HepG2 (cell line): ENCODE data around the gene NR5A2. TPM values are rescaled to one million over a fixed set of nuclear protein-coding genes. Genes with fewer than 3 reads are reported as not detected.

Experiments used
- ARID3A ChIP-seq: IDR thresholded peaks from 2 replicates; pipeline ENCODE4 v1.6.1; 2012; ENCODE audit warnings: low read depth, low read length, improper control_type of control experiment
- ATAD3A ChIP-seq: sonication (generic); formaldehyde crosslinking; IDR thresholded peaks from 2 replicates; pipeline ENCODE4 v1.4.0; 2020; ENCODE audit warnings: missing genetic modification reagents
- CEBPG ChIP-seq: IDR thresholded peaks from 2 replicates; pipeline ENCODE4 v1.6.1; 2016
- CHD2 ChIP-seq: IDR thresholded peaks from 2 replicates; pipeline ENCODE4 v1.6.1; 2011; ENCODE audit warnings: low read depth, low read length, improper control_type of control experiment
- DRAP1 ChIP-seq: IDR thresholded peaks from 2 replicates; pipeline ENCODE4 v1.6.1; 2016; ENCODE audit warnings: missing genetic modification reagents, missing compliant biosample characterization
- FOXO1 ChIP-seq: sonication (generic); formaldehyde crosslinking; IDR thresholded peaks from 2 replicates; pipeline ENCODE4 v1.4.0; 2020; ENCODE audit warnings: missing genetic modification reagents
- HES4 ChIP-seq: sonication (generic); formaldehyde crosslinking; IDR thresholded peaks from 2 replicates; pipeline ENCODE4 v1.9.0; 2021; ENCODE audit warnings: mild to moderate bottlenecking, missing genetic modification reagents, borderline replicate concordance
- HMG20B ChIP-seq: conservative IDR thresholded peaks from 2 replicates; pipeline ENCODE4 v1.6.1; 2016; ENCODE audit warnings: missing genetic modification reagents, missing compliant biosample characterization
- HNRNPLL ChIP-seq: fragments of 200-400 bp; formaldehyde crosslinking; IDR thresholded peaks from 2 replicates; pipeline ENCODE4 v1.6.1; 2017; ENCODE audit warnings: mild to moderate bottlenecking, low read depth, low read length; ENCODE audit not compliant: poor library complexity, severe bottlenecking
- MAZ ChIP-seq, 2 experiments: sonication (generic) in 1 of 2; formaldehyde crosslinking in 1 of 2; IDR thresholded peaks; 2 replicates each; pipeline versions ENCODE4 v1.5.0 to v1.6.1; 2012 to 2020; ENCODE audit warnings: low read depth in 2 of 2, mild to moderate bottlenecking in 2 of 2, borderline replicate concordance in 1 of 2, improper control_type of control experiment in 1 of 2, low read length in 1 of 2, missing genetic modification reagents in 1 of 2, moderate library complexity in 1 of 2
- MED1 ChIP-seq: sonication (generic); formaldehyde crosslinking; IDR thresholded peaks from 2 replicates; pipeline ENCODE4 v1.4.0; 2020; ENCODE audit warnings: missing genetic modification reagents
- NFE2L2 ChIP-seq: fragments of 150-350 bp; IDR thresholded peaks from 2 replicates; pipeline ENCODE4 v1.6.1; 2014; ENCODE audit warnings: low read length
- NR1H2 ChIP-seq: sonication (generic); formaldehyde crosslinking; IDR thresholded peaks from 2 replicates; pipeline ENCODE4 v1.8.1; 2022; ENCODE audit warnings: low read depth, missing genetic modification reagents, borderline replicate concordance
- POGZ ChIP-seq: sonication (generic); formaldehyde crosslinking; IDR thresholded peaks from 2 replicates; pipeline ENCODE4 v1.4.0; 2020; ENCODE audit warnings: mild to moderate bottlenecking, missing genetic modification reagents
- SALL1 ChIP-seq: sonication (generic); formaldehyde crosslinking; IDR thresholded peaks from 2 replicates; pipeline ENCODE4 v1.8.0; 2022; ENCODE audit warnings: mild to moderate bottlenecking, missing genetic modification reagents
- SMAD1 ChIP-seq: sonication (generic); formaldehyde crosslinking; IDR thresholded peaks from 2 replicates; pipeline ENCODE4 v1.4.0; 2020; ENCODE audit warnings: missing genetic modification reagents, low read depth, mild to moderate bottlenecking, borderline replicate concordance
- TIGD3 ChIP-seq: sonication (generic); formaldehyde crosslinking; IDR thresholded peaks from 2 replicates; pipeline ENCODE4 v1.5.1; 2020; ENCODE audit warnings: mild to moderate bottlenecking, missing genetic modification reagents, borderline replicate concordance
- TMF1 ChIP-seq: sonication (generic); formaldehyde crosslinking; IDR thresholded peaks from 2 replicates; pipeline ENCODE4 v1.8.1; 2022; ENCODE audit warnings: low read depth, missing genetic modification reagents
- ZBTB20 ChIP-seq: sonication (generic); formaldehyde crosslinking; IDR thresholded peaks from 2 replicates; pipeline ENCODE4 v1.8.1; 2023; ENCODE audit warnings: missing genetic modification reagents, low read depth, mild to moderate bottlenecking, borderline replicate concordance
- ZNF101 ChIP-seq: sonication (generic); formaldehyde crosslinking; IDR thresholded peaks from 2 replicates; pipeline ENCODE4 v1.4.0; 2020; ENCODE audit warnings: mild to moderate bottlenecking, low read depth, missing genetic modification reagents, borderline replicate concordance
- ZNF232 ChIP-seq: sonication (generic); formaldehyde crosslinking; IDR thresholded peaks from 2 replicates; pipeline ENCODE4 v1.4.0; 2020; ENCODE audit warnings: missing genetic modification reagents, borderline replicate concordance
- ZNF331 ChIP-seq: sonication (generic); formaldehyde crosslinking; IDR thresholded peaks from 2 replicates; pipeline ENCODE4 v1.4.0; 2020; ENCODE audit warnings: missing genetic modification reagents
- ZNF547 ChIP-seq: sonication (generic); formaldehyde crosslinking; IDR thresholded peaks from 2 replicates; pipeline ENCODE4 v1.5.1; 2020; ENCODE audit warnings: mild to moderate bottlenecking, missing genetic modification reagents
- ZNF564 ChIP-seq: sonication (generic); formaldehyde crosslinking; IDR thresholded peaks from 2 replicates; pipeline ENCODE4 v1.8.1; 2023; ENCODE audit warnings: mild to moderate bottlenecking, missing genetic modification reagents
- ZNF569 ChIP-seq: sonication (generic); formaldehyde crosslinking; IDR thresholded peaks from 2 replicates; pipeline ENCODE4 v1.5.0; 2020; ENCODE audit warnings: mild to moderate bottlenecking, missing genetic modification reagents, moderate library complexity, borderline replicate concordance
- ZNF598 ChIP-seq: sonication (generic); formaldehyde crosslinking; IDR thresholded peaks from 2 replicates; pipeline ENCODE4 v1.5.1; 2020; ENCODE audit warnings: mild to moderate bottlenecking, missing genetic modification reagents, borderline replicate concordance
- ZNF772 ChIP-seq: sonication (generic); formaldehyde crosslinking; IDR thresholded peaks from 2 replicates; pipeline ENCODE4 v1.5.0; 2020; ENCODE audit warnings: mild to moderate bottlenecking, missing genetic modification reagents
- ZNF780A ChIP-seq: sonication (generic); formaldehyde crosslinking; IDR thresholded peaks from 2 replicates; pipeline ENCODE4 v1.8.0; 2022; ENCODE audit warnings: mild to moderate bottlenecking, missing genetic modification reagents, moderate library complexity
- polyA plus RNA-seq, 8 experiments: library from polyadenylated mRNA; depleted of rRNA in 3 of 8; stranded (reverse) in 7 of 8; unstranded in 1 of 8; fragments of >200 nt; fragmentation: Illumina TruSeq in 4 of 8; extraction: Trizol in 4 of 8; gene quantifications; 2 replicates each; pipeline versions ENCODE4 v1.2.1 to v1.2.3, GENCODE V29; 2011 to 2016; ENCODE audit warnings: low read depth in 4 of 8, missing spikeins in 1 of 8, mixed read lengths in 1 of 8; ENCODE audit not compliant: insufficient read depth in 1 of 8
- total RNA-seq, 5 experiments: library from RNA; depleted of rRNA; stranded (reverse); fragments of >200 nt; fragmentation: Illumina TruSeq; extraction: Trizol; gene quantifications; 2 replicates each; pipeline ENCODE4 v1.2.3, GENCODE V29; 2016; ENCODE audit warnings: low read depth in 1 of 5

NR5A2 gene
- total and polyA plus RNA-seq, 2 of the 13 experiments (the other 11 are each of a cell fraction or from before 2014, with no cell fraction given), result 0.24 to 2.8 TPM

- TF ChIP-seq TIGD3 (CRISPR knock-in tag), result no peak
- TF ChIP-seq ZNF232, result 0 out of 2 replicates have a peak, but pooled peaks have one; percentile 47
- TF ChIP-seq ZNF564 (CRISPR knock-in tag), result peak; percentile 69; the same call in 1 of the 2 replicates
- TF ChIP-seq ZNF598 (CRISPR knock-in tag), result 0 out of 2 replicates have a peak, but pooled peaks have one; percentile 31
- TF ChIP-seq POGZ (CRISPR knock-in tag), result peak; percentile 63
- TF ChIP-seq ZNF772, result peak; percentile 82
- no peak for TF ChIP-seq ZNF569 (CRISPR knock-in tag)
- TF ChIP-seq NFE2L2, result no peak
- TF ChIP-seq CEBPG, result 0 out of 2 replicates have a peak, but pooled peaks have one; percentile 13
- TF ChIP-seq SMAD1 (CRISPR knock-in tag), result no peak
- no peak for TF ChIP-seq ZNF780A (CRISPR knock-in tag)
- peak; percentile 43; the same call in 1 of the 2 replicates for TF ChIP-seq MED1 (CRISPR knock-in tag)
- TF ChIP-seq HNRNPLL, result peak; percentile 93
- TF ChIP-seq MAZ (IDR thresholded peaks at IDR 0.05; ENCODE audit: borderline replicate concordance, low read depth, low read length), result 0 out of 2 replicates have a peak, but pooled peaks have one; percentile 10
- no peak for TF ChIP-seq MAZ (CRISPR knock-in tag; IDR thresholded peaks at IDR 0.05; ENCODE audit: low read depth)
- TF ChIP-seq TMF1 (CRISPR knock-in tag), result no peak
- no peak for TF ChIP-seq NR1H2 (CRISPR knock-in tag)
- no peak for TF ChIP-seq ZNF101 (CRISPR knock-in tag)
- peak; percentile 53; the same call in 1 of the 2 replicates for TF ChIP-seq DRAP1
- peak; percentile 56; the same call in 1 of the 2 replicates for TF ChIP-seq ZBTB20 (CRISPR knock-in tag)
- peak; percentile 74 for TF ChIP-seq FOXO1 (CRISPR knock-in tag)
- TF ChIP-seq ZNF547 (CRISPR knock-in tag), result no peak
- no peak for TF ChIP-seq ATAD3A (CRISPR knock-in tag)
- TF ChIP-seq ZNF331 (CRISPR knock-in tag), result peak; percentile 75
- TF ChIP-seq HES4 (CRISPR knock-in tag), result no peak
- TF ChIP-seq ARID3A, result no peak
- TF ChIP-seq HMG20B (CRISPR knock-in tag), result peak; percentile 62; the same call in 1 of the 2 replicates
- TF ChIP-seq CHD2, result no peak
- TF ChIP-seq SALL1 (CRISPR knock-in tag), result peak; percentile 91
These were observed 13.1 kb downstream of the NR5A2 start (continued) for GRCh38 chr1:200040481-200041138.
